CD14-positive monocyte (primary cell): ENCODE results near the gene SYT2. TPM values are rescaled to one million over a fixed set of nuclear protein-coding genes. Genes with fewer than 3 reads are reported as not detected.

Source experiments
- DNase-seq, 3 donors: peaks; one replicate each; pipeline ENCODE4 v3.0.0-alpha.2; 2011 to 2022
- H2AFZ ChIP-seq: 2 replicates; pipeline ENCODE4 v1.6.0; 2012; ENCODE audit warnings: mild to moderate bottlenecking, low read depth, low read length, inconsistent platforms; ENCODE audit not compliant: insufficient read depth, poor library complexity, severe bottlenecking
- H3K27ac ChIP-seq, 2 donors: 1 replicate in 1 of 2; 2 replicates in 1 of 2; pipeline ENCODE4 v1.5.1; 2012 to 2013; ENCODE audit warnings: low read length in 2 of 2, control low read depth in 1 of 2, inconsistent platforms in 1 of 2, low read depth in 1 of 2, mild to moderate bottlenecking in 1 of 2
- H3K27me3 ChIP-seq, 2 donors: one replicate each; pipeline versions ENCODE4 v1.6.0 to v1.6.1; 2011 to 2013; ENCODE audit warnings: low read length in 2 of 2; ENCODE audit not compliant: control insufficient read depth in 2 of 2, insufficient read depth in 2 of 2
- H3K36me3 ChIP-seq, 2 donors: replicated peaks in 1 of 2; 1 replicate in 1 of 2; 2 replicates in 1 of 2; pipeline versions ENCODE4 v1.5.1 to v1.6.1; 2012 to 2013; ENCODE audit warnings: low read length in 2 of 2, control low read depth in 1 of 2, inconsistent platforms in 1 of 2, mild to moderate bottlenecking in 1 of 2; ENCODE audit not compliant: insufficient read depth in 2 of 2, control insufficient read depth in 1 of 2
- H3K4me1 ChIP-seq, 2 donors: 1 replicate in 1 of 2; 2 replicates in 1 of 2; pipeline versions ENCODE4 v1.5.1 to v1.6.1; 2012 to 2013; ENCODE audit warnings: low read length in 2 of 2, control low read depth in 1 of 2, inconsistent platforms in 1 of 2, mild to moderate bottlenecking in 1 of 2, moderate library complexity in 1 of 2; ENCODE audit not compliant: insufficient read depth in 2 of 2, control insufficient read depth in 1 of 2
- H3K4me2 ChIP-seq: replicated peaks from 2 replicates; pipeline ENCODE3; 2012; ENCODE audit warnings: low read length, moderate library complexity, mild to moderate bottlenecking; ENCODE audit not compliant: poor library complexity, severe bottlenecking; ENCODE audit errors: extremely low read depth
- H3K4me3 ChIP-seq, 3 experiments: fragments of 200-600 bp in 1 of 3; sonication (generic) in 1 of 3; replicated peaks in 1 of 3; 1 replicate in 2 of 3; 2 replicates in 1 of 3; pipeline ENCODE4 v1.5.1; 2011 to 2013; ENCODE audit warnings: low read length in 3 of 3, mild to moderate bottlenecking in 3 of 3, control low read depth in 2 of 3, low read depth in 2 of 3, inconsistent platforms in 1 of 3, moderate library complexity in 1 of 3
- H3K79me2 ChIP-seq: 2 replicates; pipeline ENCODE4 v1.6.0; 2012; ENCODE audit warnings: mild to moderate bottlenecking, control low read depth, inconsistent platforms, low read length, moderate library complexity; ENCODE audit not compliant: insufficient read depth
- H3K9ac ChIP-seq: 2 replicates; pipeline ENCODE4 v1.6.0; 2017; ENCODE audit warnings: low read length, mild to moderate bottlenecking; ENCODE audit not compliant: insufficient read depth, poor library complexity, severe bottlenecking
- H3K9me3 ChIP-seq, 2 donors: replicated peaks in 1 of 2; 1 replicate in 1 of 2; 2 replicates in 1 of 2; pipeline versions ENCODE4 v1.5.1 to v1.6.1; 2012 to 2013; ENCODE audit warnings: low read length in 2 of 2, control low read depth in 1 of 2; ENCODE audit not compliant: control insufficient read depth in 1 of 2, insufficient read depth in 1 of 2
- H4K20me1 ChIP-seq: 2 replicates; pipeline ENCODE4 v1.6.0; 2012; ENCODE audit warnings: mild to moderate bottlenecking, low read length, control low read depth, moderate library complexity; ENCODE audit not compliant: insufficient read depth
- H3K27ac Mint-ChIP-seq, 7 donors: one replicate each; pipeline ENCODE4 v1.8.0; 2020; ENCODE audit warnings: mild to moderate bottlenecking in 7 of 7, mixed read lengths in 7 of 7, moderate library complexity in 6 of 7, inconsistent platforms in 2 of 7
- H3K27me3 Mint-ChIP-seq, 3 donors: one replicate each; pipeline ENCODE4 v1.8.0; 2021 to 2022; ENCODE audit warnings: low read depth in 3 of 3, mild to moderate bottlenecking in 3 of 3, mixed read lengths in 3 of 3, moderate library complexity in 3 of 3, inconsistent platforms in 1 of 3
- H3K36me3 Mint-ChIP-seq, 2 donors: one replicate each; pipeline ENCODE4 v1.8.0; 2020; ENCODE audit warnings: mixed read lengths in 2 of 2, inconsistent platforms in 1 of 2, mild to moderate bottlenecking in 1 of 2
- H3K4me1 Mint-ChIP-seq: one replicate; pipeline ENCODE4 v1.8.0; 2020; ENCODE audit warnings: mild to moderate bottlenecking, mixed read lengths
- H3K4me3 Mint-ChIP-seq, 2 donors: one replicate each; pipeline ENCODE4 v1.8.0; 2020; ENCODE audit warnings: mild to moderate bottlenecking in 2 of 2, mixed read lengths in 2 of 2, moderate library complexity in 1 of 2
- H3K9me3 Mint-ChIP-seq, 7 donors: one replicate each; pipeline ENCODE4 v1.8.0; 2020 to 2022; ENCODE audit warnings: mixed read lengths in 7 of 7, mild to moderate bottlenecking in 6 of 7, moderate library complexity in 6 of 7, inconsistent platforms in 2 of 7
- WGBS: methylation state at CpG from one replicate; pipeline ENCODE4 v1.1.5; 2013; ENCODE audit warnings: missing lambda C conversion rate; ENCODE audit not compliant: insufficient coverage; 5-methylcytosine and 5-hydroxymethylcytosine counted together
- intact Hi-C, 2 donors: fragments of 100-400 bp; cut with micrococcal nuclease; formaldehyde crosslinking; loops; one replicate each; pipeline versions ENCODE4 v1.15.0 to v1.15.1; 2023
- polyA plus RNA-seq, 3 donors: library from polyadenylated mRNA; depleted of rRNA in 1 of 3; unstranded in 2 of 3; stranded (reverse) in 1 of 3; fragments of 300-500 nt in 2 of 3; fragments of >200 nt in 1 of 3; fragmentation: Illumina TruSeq in 2 of 3; gene quantifications; 1 replicate in 2 of 3; 2 replicates in 1 of 3; pipeline ENCODE4 v1.2.3, GENCODE V29; 2012 to 2021
- TF ChIP-seq, protein P1 (sequence below): fragments of 200-600 bp; IDR thresholded peaks from one replicate; pipeline ENCODE4 v1.8.0; 2022; ENCODE audit warnings: antibody characterized with exemption, mild to moderate bottlenecking

SYT2 gene
- polyA plus RNA-seq, 3 donors: not detected

DNA sequence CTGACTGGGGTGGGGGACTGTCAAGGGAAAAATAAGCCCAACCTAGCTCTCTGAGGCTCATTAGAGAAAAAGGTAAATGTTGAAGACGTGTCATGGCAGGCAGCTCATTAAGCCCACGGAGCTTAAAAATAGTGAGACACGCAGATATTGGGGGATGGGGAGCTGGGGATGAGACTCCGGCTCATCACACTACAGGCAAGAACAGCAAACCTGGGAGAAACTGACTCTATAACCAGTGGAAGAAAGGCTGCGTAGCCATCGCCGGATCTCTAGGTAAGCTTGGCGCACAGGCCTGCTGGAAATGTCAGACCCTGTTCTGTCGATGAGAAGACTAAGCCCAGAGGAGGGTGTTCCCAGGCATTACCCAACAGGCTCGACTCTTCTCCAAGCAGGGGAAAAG lies 78.0 kb downstream of the SYT2 start:
- Histone ChIP-seq H3K4me3 (no peak overlapping the region), H3K4me1 (peaks cover 30 to 34% of the 10 kb centered on the region in 2 donors), H3K27ac (no peak overlapping the region), H3K9ac (no peak overlapping the region), H2AFZ (no peak overlapping the region), H3K79me2 (no peaks in the 10 kb centered on the region), H3K27me3 (peaks cover 84 to 95% of the 10 kb centered on the region in 2 donors), H3K9me3 (peaks cover 5 to 35% of the 10 kb centered on the region in 2 donors), H3K4me2 (no peak overlapping the region), H4K20me1 (peaks cover 75% of the 10 kb centered on the region), H3K36me3 (no peaks in the 10 kb centered on the region)
- DNase-seq: no peak
- Mint-ChIP-seq H3K4me1 (peaks cover 44% of the 10 kb centered on the region), H3K36me3 (peaks cover 0 to 5% of the 10 kb centered on the region in 2 donors), H3K27me3 (peaks cover 82 to 96% (median 90%) of the 10 kb centered on the region in 3 donors), H3K9me3 (peaks cover 0 to 18% (median 4%) of the 10 kb centered on the region in 7 donors), H3K27ac (no peak overlapping the region), H3K4me3 (peak overlapping the region in 1 of 2 donors; percentile 79)
- WGBS: 91% methylated on average over 6 of the region's 10 CpGs
- TF ChIP-seq, protein P1, sequence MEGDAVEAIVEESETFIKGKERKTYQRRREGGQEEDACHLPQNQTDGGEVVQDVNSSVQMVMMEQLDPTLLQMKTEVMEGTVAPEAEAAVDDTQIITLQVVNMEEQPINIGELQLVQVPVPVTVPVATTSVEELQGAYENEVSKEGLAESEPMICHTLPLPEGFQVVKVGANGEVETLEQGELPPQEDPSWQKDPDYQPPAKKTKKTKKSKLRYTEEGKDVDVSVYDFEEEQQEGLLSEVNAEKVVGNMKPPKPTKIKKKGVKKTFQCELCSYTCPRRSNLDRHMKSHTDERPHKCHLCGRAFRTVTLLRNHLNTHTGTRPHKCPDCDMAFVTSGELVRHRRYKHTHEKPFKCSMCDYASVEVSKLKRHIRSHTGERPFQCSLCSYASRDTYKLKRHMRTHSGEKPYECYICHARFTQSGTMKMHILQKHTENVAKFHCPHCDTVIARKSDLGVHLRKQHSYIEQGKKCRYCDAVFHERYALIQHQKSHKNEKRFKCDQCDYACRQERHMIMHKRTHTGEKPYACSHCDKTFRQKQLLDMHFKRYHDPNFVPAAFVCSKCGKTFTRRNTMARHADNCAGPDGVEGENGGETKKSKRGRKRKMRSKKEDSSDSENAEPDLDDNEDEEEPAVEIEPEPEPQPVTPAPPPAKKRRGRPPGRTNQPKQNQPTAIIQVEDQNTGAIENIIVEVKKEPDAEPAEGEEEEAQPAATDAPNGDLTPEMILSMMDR: no peak
- intact Hi-C loops: no loop called here

DNA sequence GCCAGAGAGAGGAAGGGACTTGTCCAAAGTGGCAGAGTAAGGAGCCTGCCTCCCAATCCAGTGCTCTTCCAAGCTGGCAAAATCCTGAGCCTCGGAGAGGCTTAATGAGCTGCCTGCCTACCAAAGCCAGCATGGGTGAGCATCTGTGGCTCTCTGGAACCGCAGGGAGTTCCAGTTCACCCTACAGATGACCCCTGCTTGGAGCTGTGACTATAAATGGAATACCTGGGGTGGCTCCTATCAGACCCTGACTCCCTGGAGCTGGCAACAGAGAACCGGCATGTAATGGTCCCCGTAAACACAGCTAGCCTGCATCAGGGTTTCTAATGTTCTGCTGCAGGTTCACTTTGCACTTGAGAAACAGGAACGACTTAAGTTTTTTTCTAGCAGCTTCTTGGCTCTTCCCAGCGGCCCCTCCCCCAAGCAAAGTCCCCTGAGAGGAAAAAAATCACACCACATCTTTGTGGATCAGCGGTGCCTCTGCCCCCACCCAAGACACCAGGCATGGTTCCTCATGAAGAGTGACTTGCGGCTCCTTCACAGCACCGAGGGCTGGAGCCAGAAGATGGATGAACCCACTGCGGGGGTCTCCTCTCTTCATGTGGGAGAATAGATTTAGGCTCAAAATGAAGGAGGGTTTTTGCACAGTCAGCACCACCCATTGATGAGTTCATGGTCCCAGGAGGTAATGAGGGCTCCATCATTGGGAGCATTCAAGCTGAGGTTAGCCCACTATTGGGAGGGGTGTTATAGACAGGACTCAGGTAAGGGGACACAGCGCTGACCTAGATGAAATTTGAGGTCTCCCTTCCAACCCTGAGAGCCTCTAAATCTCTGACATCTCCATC lies 79.0 kb downstream of the SYT2 start:
- Histone ChIP-seq H3K4me3 (no peak overlapping the region), H3K79me2 (no peaks in the 10 kb centered on the region), H3K9ac (no peak overlapping the region), H3K4me1 (peaks cover 30 to 34% of the 10 kb centered on the region in 2 donors), H3K9me3 (peaks cover 5 to 36% of the 10 kb centered on the region in 2 donors), H2AFZ (no peak overlapping the region), H3K27me3 (peaks cover 80 to 95% of the 10 kb centered on the region in 2 donors), H3K36me3 (no peaks in the 10 kb centered on the region), H3K27ac (no peak overlapping the region), H4K20me1 (peaks cover 82% of the 10 kb centered on the region), H3K4me2 (no peak overlapping the region)
- DNase-seq: no peak
- Mint-ChIP-seq H3K27me3 (peaks cover 73 to 97% (median 91%) of the 10 kb centered on the region in 3 donors), H3K27ac (no peak overlapping the region), H3K36me3 (peaks cover 0 to 5% of the 10 kb centered on the region in 2 donors), H3K4me3 (peak overlapping the region in 1 of 2 donors; percentile 79), H3K4me1 (peaks cover 46% of the 10 kb centered on the region), H3K9me3 (peaks cover 0 to 18% (median 4%) of the 10 kb centered on the region in 7 donors)
- intact Hi-C loops: no loop called here
- TF ChIP-seq, protein P1: no peak
- 52% methylated on average over 6 of the region's 11 CpGs for WGBS
